BE2C (cell line): ENCODE results near the gene CCND2.
A peak's percentile ranks its signal among the peaks of the same experiment; 100 is the strongest.

Experiments
- DNase-seq: peaks from one replicate; pipeline ENCODE4 v3.0.0-alpha.2; 2020
- H3K27me3 ChIP-seq: fragments of 250-450 bp; sonication (Bioruptor Pico); 2 replicates; pipeline ENCODE4 v1.5.1; 2020; ENCODE audit warnings: mild to moderate bottlenecking
- H3K36me3 ChIP-seq: fragments of 250-450 bp; sonication (Bioruptor Pico); 2 replicates; pipeline ENCODE4 v1.5.1; 2020; ENCODE audit warnings: mild to moderate bottlenecking
- H3K4me1 ChIP-seq: fragments of 250-450 bp; sonication (Bioruptor Pico); 2 replicates; pipeline ENCODE4 v1.5.1; 2020
- H3K4me3 ChIP-seq: 2 replicates; pipeline ENCODE4 v1.5.1; 2011; ENCODE audit warnings: low read depth, low read length
- H3K9me3 ChIP-seq: fragments of 250-450 bp; sonication (Bioruptor Pico); 2 replicates; pipeline ENCODE4 v1.5.1; 2020
- TF ChIP-seq, protein P1 (sequence below): IDR thresholded peaks from 2 replicates; pipeline ENCODE4 v1.5.1; 2012; ENCODE audit warnings: mild to moderate bottlenecking, low read depth, low read length

CCND2 gene

DNA sequence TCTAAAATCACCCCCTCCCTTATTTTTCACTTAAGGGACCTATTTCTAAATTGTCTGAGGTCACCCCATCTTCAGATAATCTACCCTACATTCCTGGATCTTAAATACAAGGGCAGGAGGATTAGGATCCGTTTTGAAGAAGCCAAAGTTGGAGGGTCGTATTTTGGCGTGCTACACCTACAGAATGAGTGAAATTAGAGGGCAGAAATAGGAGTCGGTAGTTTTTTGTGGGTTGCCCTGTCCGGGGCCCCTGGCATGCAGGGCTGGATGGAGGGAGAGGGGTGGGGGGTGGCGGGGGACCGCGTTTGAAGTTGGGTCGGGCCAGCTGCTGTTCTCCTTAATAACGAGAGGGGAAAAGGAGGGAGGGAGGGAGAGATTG is 300 bp upstream of the CCND2 start:
- Histone ChIP-seq H3K9me3 (no peaks in the 10 kb centered on the region; the same call in 1 of the 2 replicates), H3K4me3 (no peak overlapping the region), H3K36me3 (no peaks in the 10 kb centered on the region), H3K27me3 (peaks cover 92% of the 10 kb centered on the region), H3K4me1 (no peaks in the 10 kb centered on the region)
- TF ChIP-seq, protein P1, sequence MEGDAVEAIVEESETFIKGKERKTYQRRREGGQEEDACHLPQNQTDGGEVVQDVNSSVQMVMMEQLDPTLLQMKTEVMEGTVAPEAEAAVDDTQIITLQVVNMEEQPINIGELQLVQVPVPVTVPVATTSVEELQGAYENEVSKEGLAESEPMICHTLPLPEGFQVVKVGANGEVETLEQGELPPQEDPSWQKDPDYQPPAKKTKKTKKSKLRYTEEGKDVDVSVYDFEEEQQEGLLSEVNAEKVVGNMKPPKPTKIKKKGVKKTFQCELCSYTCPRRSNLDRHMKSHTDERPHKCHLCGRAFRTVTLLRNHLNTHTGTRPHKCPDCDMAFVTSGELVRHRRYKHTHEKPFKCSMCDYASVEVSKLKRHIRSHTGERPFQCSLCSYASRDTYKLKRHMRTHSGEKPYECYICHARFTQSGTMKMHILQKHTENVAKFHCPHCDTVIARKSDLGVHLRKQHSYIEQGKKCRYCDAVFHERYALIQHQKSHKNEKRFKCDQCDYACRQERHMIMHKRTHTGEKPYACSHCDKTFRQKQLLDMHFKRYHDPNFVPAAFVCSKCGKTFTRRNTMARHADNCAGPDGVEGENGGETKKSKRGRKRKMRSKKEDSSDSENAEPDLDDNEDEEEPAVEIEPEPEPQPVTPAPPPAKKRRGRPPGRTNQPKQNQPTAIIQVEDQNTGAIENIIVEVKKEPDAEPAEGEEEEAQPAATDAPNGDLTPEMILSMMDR: no peak
- no peak for DNase-seq

DNA sequence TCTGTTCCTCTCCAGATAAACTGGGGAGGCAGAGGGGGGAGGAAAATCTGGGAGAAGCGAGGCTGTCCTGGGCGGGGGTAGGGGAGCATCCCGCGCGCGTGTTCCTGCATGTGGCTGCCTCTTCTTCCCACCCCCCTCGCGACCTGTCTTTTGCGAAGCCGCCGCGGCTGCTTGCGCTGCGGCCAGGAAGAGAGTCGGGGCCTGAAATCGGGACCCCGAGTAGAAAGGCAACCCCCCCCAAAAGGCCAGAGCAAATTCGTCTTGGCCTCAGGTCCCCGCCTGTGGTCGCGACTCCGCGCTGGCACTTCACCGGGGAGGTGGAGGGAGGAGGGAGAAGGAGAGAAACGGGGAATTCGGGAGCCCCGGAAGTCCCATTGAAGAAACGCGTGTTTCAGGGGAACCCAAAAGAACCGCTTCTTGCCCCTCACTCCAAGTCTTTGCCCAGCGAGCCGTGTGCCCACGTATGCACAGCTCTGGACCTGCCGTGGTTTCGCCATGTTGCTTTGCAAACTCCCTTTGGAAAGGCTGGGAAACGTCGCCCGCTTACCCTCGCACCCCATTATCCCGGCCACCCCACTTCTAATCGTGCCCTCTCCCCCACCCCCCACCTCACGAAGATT is 944 bp downstream of the CCND2 start:
- DNase-seq: no peak
- TF ChIP-seq, protein P1: no peak
- peaks cover 80% of the 10 kb centered on the region for H3K27me3 ChIP-seq
- no peaks in the 10 kb centered on the region for H3K36me3 ChIP-seq
- H3K4me1 ChIP-seq: no peaks in the 10 kb centered on the region
- no peak overlapping the region for H3K4me3 ChIP-seq
- no peaks in the 10 kb centered on the region; the same call in 1 of the 2 replicates for H3K9me3 ChIP-seq

DNA sequence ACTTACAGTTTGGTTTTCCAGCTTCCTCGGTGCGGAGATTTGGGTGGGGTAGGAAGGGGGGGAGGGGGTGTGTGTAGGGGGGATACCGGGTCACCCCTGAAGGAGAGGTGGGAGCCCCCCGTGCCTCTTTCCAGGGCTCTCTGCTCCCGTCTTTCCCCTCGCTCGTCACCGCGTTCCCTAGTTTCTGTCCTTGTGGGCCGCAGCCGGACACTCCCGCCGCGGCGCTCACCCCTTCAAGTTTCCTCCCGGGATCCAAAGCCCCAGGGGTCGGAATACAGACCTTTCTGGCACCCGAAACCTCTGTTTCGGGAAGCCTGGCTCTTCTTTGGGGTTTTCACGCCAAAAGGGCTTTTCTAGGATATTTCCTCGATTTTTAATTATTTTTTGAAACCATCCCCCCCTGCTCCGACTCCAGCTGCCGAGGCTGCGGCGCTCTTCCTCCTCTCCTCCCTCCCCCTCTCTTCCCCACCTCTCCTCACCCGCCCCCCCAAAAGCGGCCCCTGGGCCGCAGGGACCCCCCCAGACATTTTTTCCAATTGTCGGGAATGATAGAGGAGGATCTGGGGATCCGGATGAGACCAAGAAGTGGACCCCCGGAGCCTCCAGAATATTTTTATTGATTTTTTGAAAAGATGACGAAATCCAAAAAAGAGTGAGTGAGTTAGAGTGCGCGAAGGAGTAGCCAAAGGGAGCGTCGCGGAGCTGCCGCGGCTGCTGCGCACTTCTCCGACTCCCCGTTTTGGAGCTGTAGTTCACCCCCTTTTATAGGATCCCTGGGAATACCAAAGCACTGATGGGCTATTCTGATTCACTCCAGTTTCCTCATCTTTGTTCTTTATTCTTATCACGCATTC is 1.7 kb downstream of the CCND2 start:
- H3K4me3 ChIP-seq: no peak overlapping the region
- peaks cover 77% of the 10 kb centered on the region for H3K27me3 ChIP-seq
- H3K4me1 ChIP-seq: no peaks in the 10 kb centered on the region
- H3K9me3 ChIP-seq: no peaks in the 10 kb centered on the region
- no peaks in the 10 kb centered on the region for H3K36me3 ChIP-seq
- no peak for DNase-seq
- TF ChIP-seq, protein P1: no peak

DNA sequence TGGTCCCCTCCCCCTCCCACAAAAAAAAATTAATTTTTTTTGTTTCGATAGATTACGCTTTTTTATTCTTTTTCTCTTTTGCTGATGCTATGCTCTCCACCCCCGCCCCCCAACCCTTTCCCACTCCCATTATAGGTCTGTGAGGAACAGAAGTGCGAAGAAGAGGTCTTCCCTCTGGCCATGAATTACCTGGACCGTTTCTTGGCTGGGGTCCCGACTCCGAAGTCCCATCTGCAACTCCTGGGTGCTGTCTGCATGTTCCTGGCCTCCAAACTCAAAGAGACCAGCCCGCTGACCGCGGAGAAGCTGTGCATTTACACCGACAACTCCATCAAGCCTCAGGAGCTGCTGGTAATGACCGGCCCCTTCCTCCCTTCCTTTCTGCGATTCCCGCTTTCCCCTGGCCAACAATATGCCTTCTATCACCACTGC is 2.3 kb downstream of the CCND2 start:
- no peaks in the 10 kb centered on the region for H3K4me1 ChIP-seq
- peaks cover 73% of the 10 kb centered on the region for H3K27me3 ChIP-seq
- DNase-seq: no peak
- no peak overlapping the region for H3K4me3 ChIP-seq
- TF ChIP-seq, protein P1: no peak
- H3K9me3 ChIP-seq: no peaks in the 10 kb centered on the region
- H3K36me3 ChIP-seq: no peaks in the 10 kb centered on the region

DNA sequence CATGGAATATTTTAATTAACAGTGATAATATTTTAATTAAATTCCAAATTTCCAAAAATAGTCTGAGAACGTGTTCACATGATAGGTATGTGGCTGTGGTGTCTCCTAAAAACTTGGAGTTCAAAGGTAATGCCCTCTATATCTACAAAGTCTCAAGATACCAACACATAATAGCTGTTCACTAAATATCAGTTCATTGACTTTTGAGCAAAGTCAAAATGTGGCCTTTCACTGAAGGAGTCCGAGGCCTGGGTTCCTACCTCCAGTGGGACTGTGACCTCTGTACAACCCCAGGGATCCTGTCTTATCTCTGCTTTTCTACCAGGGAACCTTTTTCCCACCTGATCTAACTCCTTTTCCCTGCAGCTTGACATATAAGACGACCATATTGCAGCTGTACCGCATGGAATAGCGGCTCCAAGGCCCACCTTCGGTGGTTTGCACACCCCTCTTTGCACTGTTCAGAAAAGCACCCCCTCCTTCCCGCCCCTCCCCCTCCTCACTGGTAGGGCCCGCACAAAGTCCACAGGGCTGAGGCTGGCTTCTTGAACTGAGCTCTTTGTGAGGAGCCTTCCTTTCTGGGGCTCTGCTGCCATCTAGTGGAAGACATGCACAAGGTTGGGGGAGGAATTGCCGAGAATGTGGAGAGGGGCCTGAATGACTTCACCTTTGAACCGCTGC is 3.1 kb downstream of the CCND2 start:
- peak; percentile 82 for DNase-seq
- peaks cover 65% of the 10 kb centered on the region for H3K27me3 ChIP-seq

More for the DNA sequence above, 3.1 kb downstream of the CCND2 start:
- TF ChIP-seq, protein P1: peak; percentile 95
- H3K4me1 ChIP-seq: no peaks in the 10 kb centered on the region
- no peak overlapping the region for H3K4me3 ChIP-seq
- no peaks in the 10 kb centered on the region for H3K36me3 ChIP-seq
- H3K9me3 ChIP-seq: no peaks in the 10 kb centered on the region
